ENCODE measurements around the gene ZMYND8. TPM values are rescaled to one million over a fixed set of nuclear protein-coding genes. Genes with fewer than 3 reads are reported as not detected.

Gene ZMYND8
- total and polyA plus RNA-seq, 2 donors (not counting 3 experiments of a cell fraction or from before 2014, with no cell fraction given), result 30.6 to 75.2 TPM

GRCh38 chr20:47228654-47229053, 127.8 kb downstream of the ZMYND8 start:
- Histone ChIP-seq H3K4me2 (ENCODE audit: insufficient read depth, low read length) (no peak overlapping the region), H3K9me3 (replicated peaks; ENCODE audit: control insufficient read depth, insufficient read depth, low read length) (no peaks in the 10 kb centered on the region), H3K4me1 (ENCODE audit: control insufficient read depth, extremely low read depth, insufficient read depth, low read length) (no peaks in the 10 kb centered on the region), H3K27ac (ENCODE audit: insufficient read depth, low read depth, low read length) (no peak overlapping the region), H3K9me1 (replicated peaks; ENCODE audit: control insufficient read depth, extremely low read depth, insufficient read depth, low read length) (no peaks in the 10 kb centered on the region), H2AFZ (ENCODE audit: low read depth, low read length) (no peak overlapping the region), H3K79me2 (ENCODE audit: control insufficient read depth, insufficient read depth, low read length) (peaks cover 5% of the 10 kb centered on the region), H3K27me3 (ENCODE audit: control insufficient read depth in 2 of 2, insufficient read depth in 2 of 2, low read length in 2 of 2) (no peaks in the 10 kb centered on the region), H4K20me1 (replicated peaks; ENCODE audit: control insufficient read depth, extremely low read depth, insufficient read depth, low read length) (no peaks in the 10 kb centered on the region), H3K9ac (replicated peaks; ENCODE audit: extremely low read depth, insufficient read depth, low read length) (no peak overlapping the region), H3K36me3 (ENCODE audit: control insufficient read depth in 2 of 2, extremely low read depth in 1 of 2, insufficient read depth in 2 of 2, low read length in 2 of 2) (peaks cover 31 to 39% of the 10 kb centered on the region in 2 experiments), H3K4me3 (replicated peaks in 1 of 3; ENCODE audit: insufficient read depth in 1 of 3, low read depth in 1 of 3, low read length in 3 of 3) (no peak overlapping the region)
- intact Hi-C loops (cut with micrococcal nuclease), result no loop called here
- DNase-seq (ENCODE audit: low read depth, low spot score) (no peak), FAIRE-seq (no peak)
- POLR2A ChIA-PET, result no interaction called here
- TF ChIP-seq MYC (IDR thresholded peaks at IDR 0.05; ENCODE audit: low read depth, low read length) (no peak), GATA2 (IDR thresholded peaks at IDR 0.05; ENCODE audit: insufficient read depth, insufficient read length, low read depth, low read length) (no peak), POLR2AphosphoS5 (IDR thresholded peaks at IDR 0.05; ENCODE audit: insufficient read depth, low read depth, low read length) (no peak), CTCF (IDR thresholded peaks at IDR 0.05; ENCODE audit: extremely low read depth in 1 of 2, insufficient read depth in 1 of 2, low read depth in 1 of 2, low read length in 2 of 2) (no peak), EZH2 (IDR thresholded peaks at IDR 0.05; ENCODE audit: borderline replicate concordance, low read depth, low read length, severe bottlenecking) (no peak), FOS (IDR thresholded peaks at IDR 0.05; ENCODE audit: borderline replicate concordance, insufficient read depth, low read length) (no peak), POLR2A (IDR thresholded peaks at IDR 0.05; ENCODE audit: low read depth, low read length) (no peak), MAX (IDR thresholded peaks at IDR 0.05; ENCODE audit: insufficient read depth, insufficient read length) (no peak), JUN (IDR thresholded peaks at IDR 0.05; ENCODE audit: borderline replicate concordance, insufficient read depth, insufficient read length, low read depth) (no peak)
- CTCF ChIA-PET, result interaction anchor here (0.9 to 1.5 kb wide), 2 partner anchors 9 to 155 kb away, joined by 3 to 6 read pairs; no protein-coding TSS in a partner anchor
- dilution Hi-C loops (cut with MboI; ENCODE audit: extremely low pct_ligation_motif_present, low sequenced_read_pairs), result no loop called here
- no TSS peak for BruUV-seq (replicated peaks)

Measured in endothelial cell of umbilical vein (primary cell).